ENCODE data around the gene CRYGS.

DNA sequence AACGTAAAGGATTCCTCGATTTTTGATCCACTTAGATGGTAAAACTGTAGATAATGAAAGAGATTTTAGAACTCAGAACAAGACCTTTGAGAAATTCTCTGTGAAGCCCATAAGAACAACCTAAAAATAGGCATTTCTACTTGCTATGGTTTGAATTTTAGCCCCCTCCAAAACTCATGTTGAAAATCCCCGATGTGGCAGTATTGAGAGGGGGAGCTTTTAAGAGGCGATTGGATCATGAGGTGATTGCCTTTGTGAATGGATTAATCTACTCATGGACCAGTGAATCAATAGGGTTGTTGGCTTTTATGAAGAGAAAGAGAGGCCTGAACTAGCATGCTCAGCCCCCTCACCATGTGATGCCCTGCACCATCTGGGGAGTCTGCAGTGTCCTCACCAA lies 48.5 kb upstream of the CRYGS start:
- TF ChIP-seq EZH2 (IDR thresholded peaks at IDR 0.05; ENCODE audit: low read depth, unreplicated experiment) (no peak), POLR2AphosphoS5 (IDR thresholded peaks at IDR 0.05; ENCODE audit: low read depth) (no peak)

Measured in GM23338 (cell line).